Measurements from ENCODE around the gene KCNJ9. TPM values are rescaled to one million over a fixed set of nuclear protein-coding genes. Genes with fewer than 3 reads are reported as not detected.

Gene KCNJ9
- total and polyA plus RNA-seq, 2 donors (not counting 1 experiment from before 2014, with no cell fraction given) = not detected

DNA sequence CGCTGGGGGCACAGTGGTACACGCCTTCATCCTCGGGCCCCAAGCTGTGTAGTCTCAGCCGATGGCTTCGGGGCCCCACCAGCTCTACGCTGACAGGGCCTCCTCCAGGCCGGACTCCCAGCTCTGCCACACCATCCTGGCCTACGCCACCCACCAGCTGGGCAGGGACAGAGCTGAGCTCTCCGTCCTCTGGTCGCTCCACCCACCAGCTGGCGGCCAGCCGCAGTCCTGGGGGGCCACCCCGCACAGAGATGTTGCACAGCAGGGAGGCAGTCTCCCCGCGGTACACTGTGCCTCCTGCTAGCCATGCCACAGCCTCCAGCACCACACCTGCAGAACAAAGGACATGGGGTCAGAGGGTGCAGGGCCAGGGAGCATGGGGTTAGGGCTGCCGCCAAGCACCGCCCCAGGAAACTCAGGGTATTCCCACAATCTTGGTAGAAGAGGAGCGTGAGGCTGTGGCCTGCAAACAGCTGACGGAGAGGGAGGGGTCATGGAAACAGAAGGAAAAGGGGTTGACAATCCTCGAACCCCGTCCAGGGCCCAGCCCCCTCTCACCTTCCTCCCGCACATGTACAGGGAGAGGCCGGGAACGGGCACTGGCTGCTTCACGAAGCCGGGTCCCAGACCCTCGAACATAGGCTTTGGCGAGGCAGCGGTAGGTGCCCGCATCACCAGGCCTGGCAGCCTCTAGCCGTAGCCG lies 11.2 kb downstream of the KCNJ9 start:
- H2AFZ ChIP-seq (ENCODE audit: insufficient read depth, low read depth, low read length, poor library complexity, severe bottlenecking) = no peak overlapping the region
- H3K4me1 ChIP-seq (ENCODE audit: control insufficient read depth in 2 of 2, insufficient read depth in 2 of 2, low read length in 2 of 2) = peaks cover 15 to 17% of the 10 kb centered on the region in 2 donors
- CTCF ChIA-PET = no interaction called here
- no peaks in the 10 kb centered on the region for H3K27me3 ChIP-seq (replicated peaks in 1 of 4; ENCODE audit: control extremely low read depth in 1 of 4, control insufficient read depth in 3 of 4, insufficient read depth in 4 of 4, low read length in 3 of 4)
- no peak for TF ChIP-seq EZH2 (IDR thresholded peaks at IDR 0.05; ENCODE audit: borderline replicate concordance, insufficient read depth, low read depth, low read length, poor library complexity, severe bottlenecking)
- no peak for TF ChIP-seq CTCF (IDR thresholded peaks at IDR 0.05)
- Mint-ChIP-seq H3K27me3 (no peaks in the 10 kb centered on the region), H3K4me1 (peaks cover 18% of the 10 kb centered on the region), H3K27ac (no peak overlapping the region), H3K9me3 (ENCODE audit: insufficient read depth) (no peaks in the 10 kb centered on the region), H3K4me3 (no peak overlapping the region)
- peaks cover 29% of the 10 kb centered on the region for H3K79me2 ChIP-seq (ENCODE audit: control insufficient read depth, insufficient read depth, low read length)
- no peak overlapping the region for H3K27ac ChIP-seq (ENCODE audit: low read length in 2 of 2)
- peaks cover 3 to 76% of the 10 kb centered on the region in 2 experiments for H3K36me3 ChIP-seq (replicated peaks in 1 of 2; ENCODE audit: control extremely low read depth in 1 of 2, control insufficient read depth in 1 of 2, extremely low read depth in 1 of 2, insufficient read depth in 2 of 2, low read length in 1 of 2)
- H3K9me3 ChIP-seq (ENCODE audit: control extremely low read depth in 1 of 3, control insufficient read depth in 2 of 3, insufficient read depth in 1 of 3, low read length in 2 of 3) = no peaks in the 10 kb centered on the region
- intact Hi-C loops (cut with micrococcal nuclease) = loop anchor here (10.0 kb wide), 1 partner anchor 1302 kb away; no protein-coding TSS in a partner anchor
- ATAC-seq (ENCODE audit: low read depth) = no peak
- H3K4me3 ChIP-seq (ENCODE audit: control extremely low read depth in 1 of 5, extremely low read depth in 1 of 5, insufficient read depth in 1 of 5, low read depth in 2 of 5, low read length in 4 of 5) = no peak overlapping the region
- H3K4me2 ChIP-seq (replicated peaks; ENCODE audit: low read depth, low read length, poor library complexity, severe bottlenecking) = no peak overlapping the region
- H4K20me1 ChIP-seq (ENCODE audit: control insufficient read depth, insufficient read depth, low read length, poor library complexity, severe bottlenecking) = peaks cover 66% of the 10 kb centered on the region
- POLR2A ChIA-PET = no interaction called here
- no peak for DNase-seq
- H3K9ac ChIP-seq (ENCODE audit: low read length) = no peak overlapping the region
- WGBS (ENCODE audit: insufficient coverage) = 99% methylated on average over 31 of the region's 32 CpGs

GRCh38 chr1:160093069-160093395 lies 11.7 kb downstream of the KCNJ9 start:
- intact Hi-C loops (cut with micrococcal nuclease) = loop anchor here (10.0 kb wide), 1 partner anchor 1302 kb away; no protein-coding TSS in a partner anchor
- ATAC-seq (ENCODE audit: low read depth) (no peak), DNase-seq (no peak)
- Histone ChIP-seq H4K20me1 (ENCODE audit: control insufficient read depth, insufficient read depth, low read length, poor library complexity, severe bottlenecking) (peaks cover 69% of the 10 kb centered on the region), H3K4me1 (ENCODE audit: control insufficient read depth in 2 of 2, insufficient read depth in 2 of 2, low read length in 2 of 2) (peaks cover 18 to 22% of the 10 kb centered on the region in 2 donors), H3K79me2 (ENCODE audit: control insufficient read depth, insufficient read depth, low read length) (peaks cover 34% of the 10 kb centered on the region), H3K9me3 (ENCODE audit: control extremely low read depth in 1 of 3, control insufficient read depth in 2 of 3, insufficient read depth in 1 of 3, low read length in 2 of 3) (no peaks in the 10 kb centered on the region), H3K27ac (ENCODE audit: low read length in 2 of 2) (no peak overlapping the region), H3K36me3 (replicated peaks in 1 of 2; ENCODE audit: control extremely low read depth in 1 of 2, control insufficient read depth in 1 of 2, extremely low read depth in 1 of 2, insufficient read depth in 2 of 2, low read length in 1 of 2) (peaks cover 3 to 72% of the 10 kb centered on the region in 2 experiments), H3K9ac (ENCODE audit: low read length) (no peak overlapping the region), H3K27me3 (replicated peaks in 1 of 4; ENCODE audit: control extremely low read depth in 1 of 4, control insufficient read depth in 3 of 4, insufficient read depth in 4 of 4, low read length in 3 of 4) (no peaks in the 10 kb centered on the region), H2AFZ (ENCODE audit: insufficient read depth, low read depth, low read length, poor library complexity, severe bottlenecking) (no peak overlapping the region), H3K4me2 (replicated peaks; ENCODE audit: low read depth, low read length, poor library complexity, severe bottlenecking) (no peak overlapping the region), H3K4me3 (ENCODE audit: control extremely low read depth in 1 of 5, extremely low read depth in 1 of 5, insufficient read depth in 1 of 5, low read depth in 2 of 5, low read length in 4 of 5) (no peak overlapping the region)
- POLR2A ChIA-PET = no interaction called here
- 88% methylated on average over 8 of the region's 9 CpGs for WGBS (ENCODE audit: insufficient coverage)
- Mint-ChIP-seq H3K4me3 (no peak overlapping the region), H3K27ac (no peak overlapping the region), H3K27me3 (no peaks in the 10 kb centered on the region), H3K4me1 (peaks cover 23% of the 10 kb centered on the region), H3K9me3 (ENCODE audit: insufficient read depth) (no peaks in the 10 kb centered on the region)
- TF ChIP-seq EZH2 (IDR thresholded peaks at IDR 0.05; ENCODE audit: borderline replicate concordance, insufficient read depth, low read depth, low read length, poor library complexity, severe bottlenecking) (no peak), CTCF (IDR thresholded peaks at IDR 0.05) (no peak)
- CTCF ChIA-PET = no interaction called here
